Esophagus muscularis mucosa (tissue), 4 donors: ENCODE results near the gene MDFIC2. TPM values are rescaled to one million over a fixed set of nuclear protein-coding genes. Genes with fewer than 3 reads are reported as not detected.
"Not testable (repeated sequence)": the region's sequence is repeated elsewhere in the genome, so short reads cannot be mapped to it uniquely, and the experiment has no call there.

Experiments used
- DNase-seq: peaks from one replicate; pipeline ENCODE4 v3.0.0-alpha.2; 2017; ENCODE audit errors: extremely low spot score
- H3K27ac ChIP-seq, 4 donors: fragments of 200-600 bp; sonication (generic); replicated peaks in 1 of 4; 1 replicate in 3 of 4; 2 replicates in 1 of 4; pipeline ENCODE4 v1.5.1; 2016 to 2019; ENCODE audit warnings: mild to moderate bottlenecking in 1 of 4
- H3K27me3 ChIP-seq, 4 donors: fragments of 200-600 bp; sonication (generic); one replicate each; pipeline versions ENCODE4 v1.5.1 to v1.6.0; 2016 to 2019
- H3K36me3 ChIP-seq, 4 donors: fragments of 200-600 bp; sonication (generic); one replicate each; pipeline ENCODE4 v1.5.1; 2016 to 2019
- H3K4me1 ChIP-seq, 4 donors: fragments of 200-600 bp; sonication (generic); one replicate each; pipeline ENCODE4 v1.5.1; 2016 to 2019
- H3K4me3 ChIP-seq, 4 donors: fragments of 200-600 bp; sonication (generic); 1 replicate in 2 of 4; 2 replicates in 2 of 4; pipeline ENCODE4 v1.5.1; 2016 to 2019; ENCODE audit warnings: mild to moderate bottlenecking in 4 of 4, moderate library complexity in 1 of 4
- H3K9me3 ChIP-seq, 4 donors: fragments of 200-600 bp; sonication (generic); 1 replicate in 3 of 4; 2 replicates in 1 of 4; pipeline ENCODE4 v1.5.1; 2016 to 2019
- CTCF ChIP-seq, 3 experiments: fragments of 200-600 bp in 2 of 3; fragments of 450-650 bp in 1 of 3; sonication (generic) in 2 of 3; IDR thresholded peaks; one replicate each; pipeline ENCODE4 v1.5.1; 2017 to 2019; ENCODE audit warnings: antibody characterized with exemption in 3 of 3, mild to moderate bottlenecking in 2 of 3, moderate library complexity in 1 of 3
- EP300 ChIP-seq: sonication (generic); formaldehyde crosslinking; IDR thresholded peaks from one replicate; pipeline ENCODE4 v1.6.1; 2017; ENCODE audit warnings: antibody characterized with exemption
- POLR2A ChIP-seq: fragments of 450-650 bp; IDR thresholded peaks from one replicate; pipeline ENCODE4 v1.6.1; 2017; ENCODE audit warnings: antibody characterized with exemption, moderate library complexity, mild to moderate bottlenecking, low read depth
- POLR2AphosphoS5 ChIP-seq, 2 donors: sonication (generic); formaldehyde crosslinking; IDR thresholded peaks; one replicate each; pipeline ENCODE4 v1.6.1; 2017; ENCODE audit warnings: antibody characterized with exemption in 2 of 2
- WGBS: methylation state at CpG from one replicate; pipeline ENCODE4 v1.1.5; 2018; 5-methylcytosine and 5-hydroxymethylcytosine counted together
- intact Hi-C: fragments of 100-400 bp; cut with DNase I; formaldehyde crosslinking; loops from one replicate; pipeline ENCODE4 v1.15.1; 2023
- total RNA-seq, 4 donors: library from RNA; depleted of rRNA; stranded (reverse); fragments of >200 nt; gene quantifications; one replicate each; pipeline versions ENCODE4 v1.1.0 to v1.2.1, GENCODE V29; 2016

The MDFIC2 gene
- total RNA-seq, 4 donors from 2014 or later, result not detected

- H3K4me3 ChIP-seq, result no peak overlapping the region
- no peaks in the 10 kb centered on the region for H3K4me1 ChIP-seq
- no peaks in the 10 kb centered on the region for H3K9me3 ChIP-seq
- TF ChIP-seq CTCF (IDR thresholded peaks at IDR 0.05) (no peak), POLR2AphosphoS5 (IDR thresholded peaks at IDR 0.05) (no peak), EP300 (no peak), POLR2A (no peak)
- intact Hi-C loops, result no loop called here
- WGBS, result 86% methylated on average over 3 of the region's 3 CpGs
- no peaks in the 10 kb centered on the region for H3K36me3 ChIP-seq
- no peaks in the 10 kb centered on the region for H3K27me3 ChIP-seq
- no peak for DNase-seq
- no peak overlapping the region for H3K27ac ChIP-seq
Measured at GRCh38 chr3:70227437-70227836, 85.0 kb downstream of the MDFIC2 start.

- no peak for DNase-seq
- H3K9me3 ChIP-seq, result no peaks in the 10 kb centered on the region
- no peaks in the 10 kb centered on the region for H3K36me3 ChIP-seq
- no peaks in the 10 kb centered on the region for H3K27me3 ChIP-seq
- intact Hi-C loops, result no loop called here
- no peak for TF ChIP-seq CTCF (IDR thresholded peaks at IDR 0.05)
- TF ChIP-seq EP300, result no peak
- no peak overlapping the region for H3K27ac ChIP-seq
- H3K4me3 ChIP-seq, result no peak overlapping the region
- 83% methylated on average over 3 of the region's 3 CpGs for WGBS
- no peaks in the 10 kb centered on the region for H3K4me1 ChIP-seq
Measured at GRCh38 chr3:70225146-70225545, 87.3 kb downstream of the MDFIC2 start.

GRCh38 chr3:70224337-70224736 is 88.1 kb downstream of the MDFIC2 start:
- TF ChIP-seq POLR2AphosphoS5 (IDR thresholded peaks at IDR 0.05), result no peak
- TF ChIP-seq POLR2A, result no peak
- TF ChIP-seq CTCF (IDR thresholded peaks at IDR 0.05), result no peak
- TF ChIP-seq EP300, result no peak
- no peak for DNase-seq
- H3K27ac ChIP-seq, result no peak overlapping the region
- no peaks in the 10 kb centered on the region for H3K9me3 ChIP-seq
- H3K27me3 ChIP-seq, result no peaks in the 10 kb centered on the region
- H3K4me1 ChIP-seq, result no peaks in the 10 kb centered on the region
- no peak overlapping the region for H3K4me3 ChIP-seq
- WGBS, result 85% methylated on average over 5 of the region's 5 CpGs
- H3K36me3 ChIP-seq, result no peaks in the 10 kb centered on the region
- intact Hi-C loops, result no loop called here

- Histone ChIP-seq H3K36me3 (no peaks in the 10 kb centered on the region), H3K9me3 (no peaks in the 10 kb centered on the region), H3K27ac (no peak overlapping the region), H3K27me3 (no peaks in the 10 kb centered on the region), H3K4me1 (no peaks in the 10 kb centered on the region), H3K4me3 (no peak overlapping the region)
- intact Hi-C loops, result no loop called here
- 71% methylated on average over 3 of the region's 3 CpGs for WGBS
- no peak for DNase-seq
- no peak for TF ChIP-seq CTCF (IDR thresholded peaks at IDR 0.05)
- TF ChIP-seq EP300, result no peak
- no peak for TF ChIP-seq POLR2AphosphoS5 (IDR thresholded peaks at IDR 0.05)
- TF ChIP-seq POLR2A, result no peak
Measured at GRCh38 chr3:70218471-70218870, 94.0 kb downstream of the MDFIC2 start.

GRCh38 chr3:70211274-70211673 is 101.2 kb downstream of the MDFIC2 start:
- DNase-seq, intact Hi-C loops, H3K4me1 ChIP-seq, H3K9me3 ChIP-seq, H3K36me3 ChIP-seq, H3K27me3 ChIP-seq, H3K4me3 ChIP-seq, H3K27ac ChIP-seq: not testable (repeated sequence)
